Naive B cell (primary cell): Measurements from ENCODE around the gene JAK2. TPM values are rescaled to one million over a fixed set of nuclear protein-coding genes. Genes with fewer than 3 reads are reported as not detected.
"Not testable (repeated sequence)": the region's sequence is repeated elsewhere in the genome, so short reads cannot be mapped to it uniquely, and the experiment has no call there.

Experiments
- ATAC-seq, 2 donors: fragments of 150-1000 bp; cut with Tn5 transposase; 2 replicates each; pipeline ENCODE4 v1.10.0; 2021; ENCODE audit warnings: low read depth in 2 of 2, mild to moderate bottlenecking in 2 of 2, moderate library complexity in 2 of 2
- DNase-seq: peaks from one replicate; pipeline ENCODE4 v3.0.0; 2022
- H3K27ac Mint-ChIP-seq, 6 donors: one replicate each; pipeline ENCODE4 v1.8.0; 2020 to 2022; ENCODE audit warnings: mild to moderate bottlenecking in 6 of 6, mixed read lengths in 6 of 6, moderate library complexity in 5 of 6, inconsistent platforms in 2 of 6
- H3K27me3 Mint-ChIP-seq, 3 donors: one replicate each; pipeline ENCODE4 v1.8.0; 2021 to 2022; ENCODE audit warnings: mixed read lengths in 3 of 3, mild to moderate bottlenecking in 1 of 3
- H3K36me3 Mint-ChIP-seq, 2 donors: one replicate each; pipeline ENCODE4 v1.8.0; 2020 to 2022; ENCODE audit warnings: mixed read lengths in 2 of 2, inconsistent platforms in 1 of 2, mild to moderate bottlenecking in 1 of 2
- H3K4me1 Mint-ChIP-seq, 3 donors: one replicate each; pipeline ENCODE4 v1.8.0; 2020 to 2022; ENCODE audit warnings: mixed read lengths in 3 of 3, inconsistent platforms in 1 of 3, mild to moderate bottlenecking in 1 of 3, moderate library complexity in 1 of 3
- H3K4me3 Mint-ChIP-seq, 8 donors: one replicate each; pipeline ENCODE4 v1.8.0; 2020 to 2022; ENCODE audit warnings: mild to moderate bottlenecking in 8 of 8, mixed read lengths in 8 of 8, moderate library complexity in 8 of 8, inconsistent platforms in 2 of 8
- H3K9me3 Mint-ChIP-seq, 7 donors: one replicate each; pipeline ENCODE4 v1.8.0; 2020 to 2022; ENCODE audit warnings: mixed read lengths in 7 of 7, mild to moderate bottlenecking in 5 of 7, inconsistent platforms in 2 of 7, moderate library complexity in 1 of 7
- polyA plus RNA-seq, 6 donors: library from polyadenylated mRNA; unstranded; fragments of 300-500 nt; fragmentation: Illumina TruSeq; gene quantifications; one replicate each; pipeline ENCODE4 v1.2.3, GENCODE V29; 2021; ENCODE audit warnings: low read depth in 6 of 6

The JAK2 gene
- polyA plus RNA-seq, 6 donors from 2014 or later: 4.9 to 16.3 (median 12.5) TPM

GRCh38 chr9:5099466-5099865 lies 114.4 kb downstream of the JAK2 start:
- Mint-ChIP-seq H3K27me3 (no peaks in the 10 kb centered on the region), H3K9me3 (peaks cover under 1 to 8% (median 6%) of the 10 kb centered on the region in 7 donors), H3K4me1 (no peaks in the 10 kb centered on the region), H3K4me3 (no peak overlapping the region), H3K27ac (no peak overlapping the region), H3K36me3 (peaks cover 11 to 19% of the 10 kb centered on the region in 2 donors)
- DNase-seq (no peak), ATAC-seq (no peak)

GRCh38 chr9:5101127-5101526 lies 116.1 kb downstream of the JAK2 start:
- H3K27ac Mint-ChIP-seq, ATAC-seq, H3K4me3 Mint-ChIP-seq, H3K27me3 Mint-ChIP-seq, DNase-seq, H3K4me1 Mint-ChIP-seq: not testable (repeated sequence)
- Mint-ChIP-seq H3K9me3 (peaks cover 8 to 24% (median 15%) of the 10 kb centered on the region in 7 donors), H3K36me3 (peaks cover 11 to 19% of the 10 kb centered on the region in 2 donors)

GRCh38 chr9:5106517-5106916 lies 121.4 kb downstream of the JAK2 start:
- H3K27me3 Mint-ChIP-seq, H3K4me3 Mint-ChIP-seq, DNase-seq, H3K4me1 Mint-ChIP-seq, ATAC-seq, H3K27ac Mint-ChIP-seq: not testable (repeated sequence)
- peaks cover 8 to 24% (median 17%) of the 10 kb centered on the region in 7 donors for H3K9me3 Mint-ChIP-seq
- peaks cover 6 to 19% of the 10 kb centered on the region in 2 donors for H3K36me3 Mint-ChIP-seq

- Mint-ChIP-seq H3K4me1 (no peaks in the 10 kb centered on the region), H3K9me3 (peaks cover 0 to 9% (median 5%) of the 10 kb centered on the region in 7 donors), H3K27ac (no peak overlapping the region), H3K36me3 (peaks cover 15 to 24% of the 10 kb centered on the region in 2 donors), H3K4me3 (no peak overlapping the region), H3K27me3 (no peaks in the 10 kb centered on the region)
- DNase-seq (no peak), ATAC-seq (no peak)
Measured at GRCh38 chr9:5110867-5111681, 126.0 kb downstream of the JAK2 start.

- DNase-seq (no peak), ATAC-seq (no peak)
- H3K36me3 Mint-ChIP-seq: peaks cover 15 to 24% of the 10 kb centered on the region in 2 donors
- no peak overlapping the region for H3K27ac Mint-ChIP-seq
- H3K4me1 Mint-ChIP-seq: peaks cover 0 to under 1% (median 0%) of the 10 kb centered on the region in 3 donors
- peaks cover 0 to 9% (median 4%) of the 10 kb centered on the region in 7 donors for H3K9me3 Mint-ChIP-seq
- H3K27me3 Mint-ChIP-seq: no peaks in the 10 kb centered on the region
- H3K4me3 Mint-ChIP-seq: no peak overlapping the region
Measured at GRCh38 chr9:5111696-5112095, 126.6 kb downstream of the JAK2 start.

- Mint-ChIP-seq H3K4me3 (no peak overlapping the region), H3K36me3 (peaks cover 15 to 24% of the 10 kb centered on the region in 2 donors), H3K27ac (no peak overlapping the region), H3K9me3 (peaks cover 0 to 9% (median 4%) of the 10 kb centered on the region in 7 donors), H3K4me1 (peaks cover 0 to 5% (median 0%) of the 10 kb centered on the region in 3 donors), H3K27me3 (no peaks in the 10 kb centered on the region)
- ATAC-seq (no peak), DNase-seq (no peak)
Measured at GRCh38 chr9:5112109-5112592, 127.1 kb downstream of the JAK2 start.

- no peak for DNase-seq
- peaks cover 0 to 5% (median 0%) of the 10 kb centered on the region in 3 donors for H3K4me1 Mint-ChIP-seq
- no peak for ATAC-seq
- peaks cover 0 to 7% (median 3%) of the 10 kb centered on the region in 7 donors for H3K9me3 Mint-ChIP-seq
- peaks cover 15 to 24% of the 10 kb centered on the region in 2 donors for H3K36me3 Mint-ChIP-seq
- H3K27ac Mint-ChIP-seq: no peak overlapping the region
- no peak overlapping the region for H3K4me3 Mint-ChIP-seq
- no peaks in the 10 kb centered on the region for H3K27me3 Mint-ChIP-seq
Measured at GRCh38 chr9:5112646-5113045, 127.6 kb downstream of the JAK2 start.

GRCh38 chr9:5113523-5113922 lies 128.5 kb downstream of the JAK2 start:
- Mint-ChIP-seq H3K9me3 (peaks cover 0 to 7% (median 3%) of the 10 kb centered on the region in 7 donors), H3K4me3 (no peak overlapping the region), H3K27me3 (no peaks in the 10 kb centered on the region), H3K4me1 (peaks cover 0 to 5% (median 0%) of the 10 kb centered on the region in 3 donors), H3K36me3 (peaks cover 15 to 24% of the 10 kb centered on the region in 2 donors), H3K27ac (peak overlapping the region in 2 of 6 donors; percentile 8 to 72)
- DNase-seq (no peak), ATAC-seq (no peak)

GRCh38 chr9:5113994-5114748 lies 129.1 kb downstream of the JAK2 start:
- H3K4me3 Mint-ChIP-seq: no peak overlapping the region
- H3K27ac Mint-ChIP-seq: peak overlapping the region in 1 of 6 donors; percentile 8
- peaks cover 0 to 5% (median 0%) of the 10 kb centered on the region in 3 donors for H3K4me1 Mint-ChIP-seq
- H3K36me3 Mint-ChIP-seq: peaks cover 15 to 24% of the 10 kb centered on the region in 2 donors
- peaks cover 0 to 7% (median 3%) of the 10 kb centered on the region in 7 donors for H3K9me3 Mint-ChIP-seq
- ATAC-seq: no peak
- no peaks in the 10 kb centered on the region for H3K27me3 Mint-ChIP-seq
- DNase-seq: no peak

GRCh38 chr9:5122116-5122515 lies 137.0 kb downstream of the JAK2 start:
- ATAC-seq: no peak
- no peaks in the 10 kb centered on the region for H3K9me3 Mint-ChIP-seq
- peaks cover 0 to under 1% (median 0%) of the 10 kb centered on the region in 3 donors for H3K4me1 Mint-ChIP-seq
- H3K36me3 Mint-ChIP-seq: peaks cover 17 to 45% of the 10 kb centered on the region in 2 donors
- no peak overlapping the region for H3K27ac Mint-ChIP-seq
- H3K4me3 Mint-ChIP-seq: no peak overlapping the region
- no peaks in the 10 kb centered on the region for H3K27me3 Mint-ChIP-seq
- no peak for DNase-seq

- ATAC-seq: no peak
- no peak overlapping the region for H3K27ac Mint-ChIP-seq
- no peak for DNase-seq
- no peaks in the 10 kb centered on the region for H3K27me3 Mint-ChIP-seq
- no peak overlapping the region for H3K4me3 Mint-ChIP-seq
- no peaks in the 10 kb centered on the region for H3K4me1 Mint-ChIP-seq
- H3K9me3 Mint-ChIP-seq: no peaks in the 10 kb centered on the region
- peaks cover 17 to 48% of the 10 kb centered on the region in 2 donors for H3K36me3 Mint-ChIP-seq
Measured at GRCh38 chr9:5122516-5122915, 137.4 kb downstream of the JAK2 start.

GRCh38 chr9:5140151-5140550 lies 155.1 kb downstream of the JAK2 start:
- no peak for DNase-seq

GRCh38 chr9:5144217-5144616 lies 159.1 kb downstream of the JAK2 start:
- H3K27ac Mint-ChIP-seq: no peak overlapping the region
- peaks cover 55 to 63% of the 10 kb centered on the region in 2 donors for H3K36me3 Mint-ChIP-seq
- DNase-seq: no peak
- H3K4me3 Mint-ChIP-seq: no peak overlapping the region
- H3K27me3 Mint-ChIP-seq: no peaks in the 10 kb centered on the region
- H3K9me3 Mint-ChIP-seq: peaks cover 13 to 34% (median 27%) of the 10 kb centered on the region in 7 donors
- H3K4me1 Mint-ChIP-seq: no peaks in the 10 kb centered on the region
- ATAC-seq: no peak

More at GRCh38 chr9:5140151-5140550, 155.1 kb downstream of the JAK2 start:
- Mint-ChIP-seq H3K9me3 (peaks cover 5 to 49% (median 36%) of the 10 kb centered on the region in 7 donors), H3K27ac (no peak overlapping the region), H3K4me1 (peaks cover 0 to 3% (median 0%) of the 10 kb centered on the region in 3 donors), H3K27me3 (no peaks in the 10 kb centered on the region), H3K36me3 (peaks cover 38 to 39% of the 10 kb centered on the region in 2 donors), H3K4me3 (no peak overlapping the region)
- ATAC-seq: no peak
